IgD-negative memory B cell (primary cell): ENCODE measurements around the gene CDH1. TPM values are rescaled to one million over a fixed set of nuclear protein-coding genes. Genes with fewer than 3 reads are reported as not detected.
A peak's percentile ranks its signal among the peaks of the same experiment; 100 is the strongest.

Source experiments
- H3K27ac Mint-ChIP-seq, 3 donors: one replicate each; pipeline ENCODE4 v1.8.0; 2020 to 2022; ENCODE audit warnings: mild to moderate bottlenecking in 3 of 3, mixed read lengths in 3 of 3, moderate library complexity in 1 of 3
- H3K27me3 Mint-ChIP-seq: one replicate; pipeline ENCODE4 v1.8.0; 2021; ENCODE audit warnings: mixed read lengths
- H3K36me3 Mint-ChIP-seq: one replicate; pipeline ENCODE4 v1.8.0; 2020; ENCODE audit warnings: mild to moderate bottlenecking, mixed read lengths
- H3K4me1 Mint-ChIP-seq, 3 donors: one replicate each; pipeline ENCODE4 v1.8.0; 2020 to 2022; ENCODE audit warnings: mixed read lengths in 3 of 3, mild to moderate bottlenecking in 1 of 3
- H3K4me3 Mint-ChIP-seq, 4 donors: one replicate each; pipeline ENCODE4 v1.8.0; 2020 to 2022; ENCODE audit warnings: mild to moderate bottlenecking in 4 of 4, mixed read lengths in 4 of 4, moderate library complexity in 3 of 4
- H3K9me3 Mint-ChIP-seq, 3 donors: one replicate each; pipeline ENCODE4 v1.8.0; 2020 to 2021; ENCODE audit warnings: mixed read lengths in 3 of 3, mild to moderate bottlenecking in 1 of 3
- polyA plus RNA-seq: library from polyadenylated mRNA; unstranded; fragments of 300-500 nt; fragmentation: Illumina TruSeq; gene quantifications from one replicate; pipeline ENCODE4 v1.2.3, GENCODE V29; 2021

CDH1 gene
- polyA plus RNA-seq, 1 donor from 2014 or later, result not detected

GRCh38 chr16:68740628-68741346 is 3.7 kb downstream of the CDH1 start:
- no peaks in the 10 kb centered on the region for H3K36me3 Mint-ChIP-seq
- peak overlapping the region in 1 of 3 donors; percentile 69 for H3K27ac Mint-ChIP-seq
- peaks cover 0 to 1% (median 0%) of the 10 kb centered on the region in 3 donors for H3K9me3 Mint-ChIP-seq
- H3K27me3 Mint-ChIP-seq, result peaks cover 14% of the 10 kb centered on the region
- H3K4me1 Mint-ChIP-seq, result peaks cover 12 to 21% (median 20%) of the 10 kb centered on the region in 3 donors
- H3K4me3 Mint-ChIP-seq, result peak overlapping the region in 2 of 4 donors; percentile 79 to 82

DNA sequence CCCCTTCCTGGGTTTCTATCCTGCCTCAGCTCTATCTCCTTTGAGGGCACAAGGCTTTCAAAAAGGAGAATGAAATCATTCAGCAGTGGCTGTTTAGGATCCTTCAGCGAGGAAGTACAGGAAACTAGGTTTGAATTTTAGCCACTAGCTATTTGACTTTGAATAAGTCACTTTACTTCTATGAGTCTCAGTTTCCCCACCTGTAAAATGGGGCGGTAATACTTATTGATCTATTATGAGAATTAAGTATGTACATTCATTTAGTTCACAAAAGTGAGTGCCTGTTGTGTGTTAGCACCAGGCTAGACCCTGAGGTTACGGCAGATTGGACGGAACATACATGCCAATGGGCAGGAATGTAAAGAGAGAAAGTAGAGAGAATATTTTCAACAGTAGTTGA is 6.6 kb downstream of the CDH1 start:
- Mint-ChIP-seq H3K27ac (no peak overlapping the region), H3K9me3 (no peaks in the 10 kb centered on the region), H3K4me3 (no peak overlapping the region), H3K4me1 (peaks cover 12 to 18% (median 13%) of the 10 kb centered on the region in 3 donors), H3K36me3 (no peaks in the 10 kb centered on the region), H3K27me3 (peaks cover 4% of the 10 kb centered on the region)

DNA sequence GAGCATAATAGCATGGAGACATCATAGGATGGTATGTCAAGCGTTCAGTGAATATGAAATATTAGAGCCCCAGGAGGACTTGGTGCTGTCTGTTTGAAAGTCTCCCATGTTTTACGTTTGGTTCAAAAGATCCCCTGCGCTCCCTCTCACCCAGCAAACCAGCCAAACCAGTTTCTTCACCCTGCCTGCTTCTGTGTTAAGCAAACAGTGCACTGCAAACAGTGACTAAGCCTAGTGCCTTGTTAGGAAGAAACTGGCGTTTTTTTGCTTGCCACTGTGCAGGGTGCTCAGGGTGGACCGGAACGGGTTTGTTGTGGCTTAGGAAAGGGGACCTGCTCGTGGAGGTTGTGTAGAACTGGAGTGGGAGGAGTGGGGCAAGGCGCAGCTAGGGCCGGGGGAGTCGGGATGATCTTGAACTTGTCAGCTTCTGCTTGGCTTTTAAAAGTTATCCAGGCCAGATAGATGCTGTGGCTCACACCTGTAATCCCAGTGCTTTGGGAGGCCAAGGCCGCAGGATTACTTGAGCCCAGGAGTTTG is 7.7 kb downstream of the CDH1 start:
- Mint-ChIP-seq H3K27me3 (peaks cover 4% of the 10 kb centered on the region), H3K36me3 (no peaks in the 10 kb centered on the region), H3K4me3 (no peak overlapping the region), H3K9me3 (no peaks in the 10 kb centered on the region), H3K27ac (no peak overlapping the region), H3K4me1 (peaks cover 12 to 16% (median 13%) of the 10 kb centered on the region in 3 donors)

DNA sequence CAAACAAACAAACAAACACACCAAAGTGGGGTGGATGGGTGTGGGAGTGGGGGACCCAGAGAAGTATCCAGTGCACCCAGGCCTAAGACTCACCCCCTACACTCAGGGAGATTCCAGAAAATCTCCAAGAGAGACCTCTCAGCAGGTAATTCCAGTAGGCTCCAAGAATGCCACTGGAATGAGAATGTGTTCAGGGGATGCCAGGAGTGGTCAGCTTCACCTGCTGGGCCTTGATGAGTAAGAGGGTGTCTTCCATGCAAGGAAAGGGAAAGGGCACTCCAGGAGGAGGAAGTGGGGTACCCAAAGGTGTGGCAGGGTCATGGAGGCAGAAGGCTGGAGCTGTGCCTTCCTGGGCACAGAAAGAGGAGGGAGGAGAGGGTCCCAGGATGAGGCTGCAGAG is 9.9 kb downstream of the CDH1 start:
- no peak overlapping the region for H3K27ac Mint-ChIP-seq
- no peaks in the 10 kb centered on the region for H3K4me1 Mint-ChIP-seq

GRCh38 chr16:68749432-68749831 is 12.3 kb downstream of the CDH1 start:
- H3K4me3 Mint-ChIP-seq, result no peak overlapping the region
- H3K36me3 Mint-ChIP-seq, result no peaks in the 10 kb centered on the region
- peaks cover 4% of the 10 kb centered on the region for H3K27me3 Mint-ChIP-seq
- H3K27ac Mint-ChIP-seq, result no peak overlapping the region
- H3K9me3 Mint-ChIP-seq, result no peaks in the 10 kb centered on the region
- peaks cover 0 to 2% (median 1%) of the 10 kb centered on the region in 3 donors for H3K4me1 Mint-ChIP-seq

More for the DNA sequence above, 9.9 kb downstream of the CDH1 start:
- no peaks in the 10 kb centered on the region for H3K36me3 Mint-ChIP-seq
- no peaks in the 10 kb centered on the region for H3K9me3 Mint-ChIP-seq
- peaks cover 4% of the 10 kb centered on the region for H3K27me3 Mint-ChIP-seq
- H3K4me3 Mint-ChIP-seq, result no peak overlapping the region

DNA sequence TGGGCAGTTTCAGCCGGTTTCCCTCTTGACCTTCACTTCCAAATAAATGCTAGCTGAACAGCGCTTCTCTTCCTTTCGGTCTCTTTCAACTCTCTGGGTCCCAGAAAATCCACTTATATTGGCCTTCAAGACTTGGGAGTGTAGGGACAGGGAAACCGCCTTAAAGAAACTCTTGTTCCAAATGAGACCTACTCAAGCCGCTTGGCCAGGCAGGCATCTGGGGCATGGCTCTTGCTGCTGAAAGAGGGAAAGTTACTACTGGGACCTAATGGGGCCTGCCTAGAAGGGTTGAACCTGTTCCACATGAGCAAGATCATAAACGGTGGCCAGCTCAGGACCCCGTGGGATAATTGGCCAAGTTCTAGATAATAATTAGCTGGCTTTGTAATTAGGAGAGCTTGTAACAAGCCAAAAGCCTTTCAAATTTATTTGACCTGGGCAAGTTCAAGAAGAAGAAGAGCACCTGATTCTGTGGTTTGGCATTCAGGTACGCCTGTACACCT is 13.2 kb downstream of the CDH1 start:
- no peaks in the 10 kb centered on the region for H3K9me3 Mint-ChIP-seq
- H3K4me3 Mint-ChIP-seq, result no peak overlapping the region
- H3K27me3 Mint-ChIP-seq, result peaks cover 4% of the 10 kb centered on the region
- H3K27ac Mint-ChIP-seq, result no peak overlapping the region
- peaks cover 0 to 5% (median 2%) of the 10 kb centered on the region in 3 donors for H3K4me1 Mint-ChIP-seq
- H3K36me3 Mint-ChIP-seq, result no peaks in the 10 kb centered on the region

DNA sequence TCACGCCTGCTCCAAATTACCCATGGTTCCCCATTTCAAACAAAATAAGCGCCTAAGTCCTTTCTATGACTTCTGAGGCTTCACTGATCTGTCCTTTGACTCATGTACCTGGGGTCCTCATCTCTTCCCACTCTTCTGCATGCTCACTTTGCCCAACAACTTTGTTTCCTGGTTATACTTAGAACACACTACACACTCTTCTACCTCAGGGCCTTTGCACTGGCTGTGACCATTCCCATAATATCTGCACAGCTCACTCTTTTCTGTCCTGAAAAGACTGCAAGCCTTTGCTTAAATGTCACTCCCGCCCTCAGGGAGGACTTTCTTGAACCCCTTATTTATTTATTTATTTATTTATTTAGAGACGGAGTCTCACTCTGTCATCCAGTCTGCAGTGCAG is 14.1 kb downstream of the CDH1 start:
- peaks cover under 1 to 7% (median 4%) of the 10 kb centered on the region in 3 donors for H3K4me1 Mint-ChIP-seq
- H3K9me3 Mint-ChIP-seq, result no peaks in the 10 kb centered on the region
- H3K4me3 Mint-ChIP-seq, result no peak overlapping the region
- H3K27me3 Mint-ChIP-seq, result peaks cover 4% of the 10 kb centered on the region
- H3K36me3 Mint-ChIP-seq, result no peaks in the 10 kb centered on the region
- no peak overlapping the region for H3K27ac Mint-ChIP-seq

GRCh38 chr16:68752602-68753001 is 15.5 kb downstream of the CDH1 start:
- H3K27me3 Mint-ChIP-seq, result no peaks in the 10 kb centered on the region
- H3K9me3 Mint-ChIP-seq, result no peaks in the 10 kb centered on the region
- no peak overlapping the region for H3K27ac Mint-ChIP-seq
- H3K36me3 Mint-ChIP-seq, result peaks cover 1% of the 10 kb centered on the region
- peaks cover 12 to 22% (median 17%) of the 10 kb centered on the region in 3 donors for H3K4me1 Mint-ChIP-seq
- H3K4me3 Mint-ChIP-seq, result no peak overlapping the region

DNA sequence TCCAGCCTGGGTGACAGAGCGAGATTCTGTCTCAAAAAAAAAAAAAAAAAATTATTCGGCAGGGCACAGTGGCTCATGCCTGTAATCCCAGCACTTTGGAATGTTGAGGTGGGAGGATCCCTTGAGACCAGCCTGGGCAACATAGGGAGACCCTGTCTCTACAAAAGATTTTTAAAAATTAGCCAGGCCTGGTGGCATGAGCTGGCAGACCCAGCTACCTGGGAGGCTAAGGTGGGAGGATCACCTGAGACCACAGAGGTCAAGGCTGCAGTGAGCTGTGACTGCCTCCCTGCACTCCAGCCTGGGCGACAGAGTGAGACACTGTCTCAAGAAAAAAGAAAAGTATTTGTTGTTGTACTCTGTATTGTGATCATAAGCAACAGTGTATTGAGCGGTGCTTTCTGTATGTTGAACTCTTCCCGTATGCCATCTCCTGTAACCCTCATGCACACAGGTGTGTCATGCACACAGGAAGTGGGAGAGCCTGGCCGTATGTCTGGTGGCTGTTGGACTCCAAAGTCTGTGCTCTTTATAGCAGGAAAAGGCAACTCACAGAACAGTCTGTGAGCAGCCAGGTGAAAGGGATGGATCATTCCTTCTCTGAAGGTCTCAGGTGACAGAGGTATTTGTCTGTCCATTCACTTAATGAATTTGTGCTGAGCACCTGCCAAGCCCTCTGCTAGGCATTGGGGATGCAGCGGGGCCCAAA is 17.1 kb downstream of the CDH1 start:
- Mint-ChIP-seq H3K36me3 (peaks cover 1% of the 10 kb centered on the region), H3K9me3 (no peaks in the 10 kb centered on the region), H3K4me1 (peaks cover 12 to 26% (median 21%) of the 10 kb centered on the region in 3 donors), H3K4me3 (no peak overlapping the region), H3K27me3 (no peaks in the 10 kb centered on the region), H3K27ac (peak overlapping the region in 1 of 3 donors; percentile 18)

DNA sequence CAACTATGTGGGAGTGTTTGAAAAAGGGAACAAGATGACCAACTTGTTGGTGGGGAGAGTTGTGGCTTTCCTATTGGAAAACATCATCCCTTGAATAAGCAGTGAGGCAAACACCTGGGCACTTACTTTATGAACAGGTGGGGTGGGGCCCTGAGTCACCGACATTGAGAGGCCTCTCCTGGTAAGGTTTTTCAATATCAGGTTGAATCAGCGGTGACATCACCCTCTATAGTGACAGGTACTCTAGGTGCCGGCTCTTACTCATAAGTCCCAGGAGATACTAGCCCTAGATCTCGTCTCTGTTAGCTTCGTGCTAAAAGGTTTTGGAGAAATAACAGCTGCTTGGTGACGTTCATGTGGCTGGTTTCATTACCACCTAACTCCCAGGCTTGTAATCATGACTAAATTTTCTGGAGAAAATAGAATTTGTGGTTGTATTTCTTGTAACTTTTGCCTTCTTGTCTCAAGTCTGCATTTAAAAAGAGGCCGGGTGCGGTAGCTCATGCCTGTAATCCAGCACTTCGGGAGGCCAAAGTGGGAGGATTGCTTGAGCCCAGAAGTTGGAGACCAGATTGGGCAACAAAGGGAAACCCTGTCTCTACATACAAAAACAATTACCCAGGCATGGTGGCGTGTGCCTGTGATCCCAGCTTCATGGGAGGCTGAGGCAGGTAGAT is 19.3 kb downstream of the CDH1 start:
- Mint-ChIP-seq H3K27me3 (no peaks in the 10 kb centered on the region), H3K36me3 (peaks cover 3% of the 10 kb centered on the region), H3K4me1 (peaks cover 12 to 35% (median 27%) of the 10 kb centered on the region in 3 donors), H3K27ac (peak overlapping the region; percentile 80 to 98 (median 95)), H3K4me3 (peak overlapping the region; percentile 24 to 88 (median 57)), H3K9me3 (peaks cover 0 to 1% (median 0%) of the 10 kb centered on the region in 3 donors)

- Mint-ChIP-seq H3K4me3 (peak overlapping the region in 3 of 4 donors; percentile 42 to 88 (median 55)), H3K36me3 (peaks cover 3% of the 10 kb centered on the region), H3K9me3 (peaks cover 0 to 1% (median 0%) of the 10 kb centered on the region in 3 donors), H3K27ac (peak overlapping the region in 2 of 3 donors; percentile 95 to 98), H3K4me1 (peaks cover 12 to 35% (median 26%) of the 10 kb centered on the region in 3 donors), H3K27me3 (no peaks in the 10 kb centered on the region)
These were observed 20.5 kb downstream of the CDH1 start for GRCh38 chr16:68757625-68757935.

DNA sequence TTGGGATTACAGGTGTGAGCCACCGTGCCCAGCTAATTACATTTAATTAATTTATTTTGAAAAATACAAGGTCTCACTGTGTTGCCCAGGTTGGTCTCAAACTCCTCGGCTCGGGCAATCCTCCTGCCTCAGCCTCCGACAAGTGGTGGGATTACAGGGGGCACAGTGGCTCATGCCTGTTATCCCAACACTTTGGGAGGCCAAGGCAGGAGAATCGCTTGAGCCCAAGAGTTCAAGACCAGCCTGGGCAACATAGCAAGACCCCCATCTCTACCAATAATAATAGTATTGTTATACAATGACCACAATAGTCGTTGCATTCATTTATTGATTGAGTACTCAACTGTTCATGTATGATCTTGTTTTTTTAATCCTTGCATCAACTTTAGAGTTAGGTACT is 22.0 kb downstream of the CDH1 start:
- no peaks in the 10 kb centered on the region for H3K27me3 Mint-ChIP-seq
- peaks cover 3% of the 10 kb centered on the region for H3K36me3 Mint-ChIP-seq
- peaks cover 0 to 1% (median 0%) of the 10 kb centered on the region in 3 donors for H3K9me3 Mint-ChIP-seq
- H3K27ac Mint-ChIP-seq, result no peak overlapping the region
- H3K4me1 Mint-ChIP-seq, result peaks cover 12 to 35% (median 26%) of the 10 kb centered on the region in 3 donors
- no peak overlapping the region for H3K4me3 Mint-ChIP-seq

GRCh38 chr16:68760671-68761275 is 23.7 kb downstream of the CDH1 start:
- Mint-ChIP-seq H3K4me1 (peaks cover 12 to 32% (median 24%) of the 10 kb centered on the region in 3 donors), H3K4me3 (peak overlapping the region in 1 of 4 donors; percentile 17), H3K27ac (peak overlapping the region in 1 of 3 donors; percentile 93), H3K27me3 (no peaks in the 10 kb centered on the region), H3K36me3 (peaks cover 3% of the 10 kb centered on the region), H3K9me3 (peaks cover 0 to 1% (median 0%) of the 10 kb centered on the region in 3 donors)

- Mint-ChIP-seq H3K27me3 (no peaks in the 10 kb centered on the region), H3K4me1 (peaks cover 0 to 13% (median 9%) of the 10 kb centered on the region in 3 donors), H3K9me3 (peaks cover 0 to 1% (median 0%) of the 10 kb centered on the region in 3 donors), H3K36me3 (peaks cover 1% of the 10 kb centered on the region), H3K27ac (no peak overlapping the region), H3K4me3 (no peak overlapping the region)
These were observed 26.1 kb downstream of the CDH1 start for GRCh38 chr16:68762996-68763756.
